ENCODE data around the gene RTN4RL2.

GRCh38 chr11:57421066-57421465, 39.3 kb upstream of the RTN4RL2 start:
- TF ChIP-seq, protein P1, sequence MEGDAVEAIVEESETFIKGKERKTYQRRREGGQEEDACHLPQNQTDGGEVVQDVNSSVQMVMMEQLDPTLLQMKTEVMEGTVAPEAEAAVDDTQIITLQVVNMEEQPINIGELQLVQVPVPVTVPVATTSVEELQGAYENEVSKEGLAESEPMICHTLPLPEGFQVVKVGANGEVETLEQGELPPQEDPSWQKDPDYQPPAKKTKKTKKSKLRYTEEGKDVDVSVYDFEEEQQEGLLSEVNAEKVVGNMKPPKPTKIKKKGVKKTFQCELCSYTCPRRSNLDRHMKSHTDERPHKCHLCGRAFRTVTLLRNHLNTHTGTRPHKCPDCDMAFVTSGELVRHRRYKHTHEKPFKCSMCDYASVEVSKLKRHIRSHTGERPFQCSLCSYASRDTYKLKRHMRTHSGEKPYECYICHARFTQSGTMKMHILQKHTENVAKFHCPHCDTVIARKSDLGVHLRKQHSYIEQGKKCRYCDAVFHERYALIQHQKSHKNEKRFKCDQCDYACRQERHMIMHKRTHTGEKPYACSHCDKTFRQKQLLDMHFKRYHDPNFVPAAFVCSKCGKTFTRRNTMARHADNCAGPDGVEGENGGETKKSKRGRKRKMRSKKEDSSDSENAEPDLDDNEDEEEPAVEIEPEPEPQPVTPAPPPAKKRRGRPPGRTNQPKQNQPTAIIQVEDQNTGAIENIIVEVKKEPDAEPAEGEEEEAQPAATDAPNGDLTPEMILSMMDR (IDR thresholded peaks at IDR 0.05; ENCODE audit: poor library complexity, severe bottlenecking), result no peak
- no peak for TF ChIP-seq EZH2 (IDR thresholded peaks at IDR 0.05; ENCODE audit: borderline replicate concordance, insufficient read depth, low read length, poor library complexity, severe bottlenecking)
